ENCODE data around the gene DHDH. TPM values are rescaled to one million over a fixed set of nuclear protein-coding genes. Genes with fewer than 3 reads are reported as not detected.

Gene DHDH
- total and polyA plus RNA-seq, 2 of the 13 experiments (the other 11 are each of a cell fraction or from before 2014, with no cell fraction given) = 0.13 to 0.91 TPM

DNA sequence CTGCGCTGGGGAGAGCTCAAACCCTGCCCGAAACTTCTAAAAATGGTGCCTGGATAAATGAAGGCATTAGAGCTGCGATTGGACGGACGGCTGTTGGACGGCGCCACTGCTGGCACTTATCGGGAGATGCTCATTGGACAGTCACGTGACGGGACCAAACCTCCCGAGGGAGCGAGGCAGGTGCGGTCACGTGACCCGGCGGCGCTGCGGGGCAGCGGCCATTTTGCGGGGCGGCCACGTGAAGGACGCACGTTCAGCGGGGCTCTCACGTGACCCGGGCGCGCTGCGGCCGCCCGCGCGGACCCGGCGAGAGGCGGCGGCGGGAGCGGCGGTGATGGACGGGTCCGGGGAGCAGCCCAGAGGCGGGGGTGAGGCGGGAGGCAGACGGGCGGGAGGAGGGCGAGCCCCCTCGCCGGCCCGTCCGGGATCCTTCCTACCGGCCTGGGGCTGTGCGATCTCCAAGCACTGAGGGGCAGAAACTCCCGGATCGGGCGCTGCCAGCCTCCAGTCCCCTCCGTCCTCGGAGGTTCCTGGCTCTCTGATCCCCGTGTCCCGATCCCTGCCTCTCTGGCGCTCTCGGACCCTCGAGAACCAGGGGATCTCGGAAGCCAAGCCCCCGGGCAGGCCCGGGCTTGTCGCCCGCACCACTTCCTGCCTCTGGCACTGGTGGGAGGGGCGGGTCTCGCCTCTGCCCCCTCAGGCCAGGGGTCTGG, 21.3 kb downstream of the DHDH start, which contains the start of gene BAX (continued):
- TF ChIP-seq, protein P1, sequence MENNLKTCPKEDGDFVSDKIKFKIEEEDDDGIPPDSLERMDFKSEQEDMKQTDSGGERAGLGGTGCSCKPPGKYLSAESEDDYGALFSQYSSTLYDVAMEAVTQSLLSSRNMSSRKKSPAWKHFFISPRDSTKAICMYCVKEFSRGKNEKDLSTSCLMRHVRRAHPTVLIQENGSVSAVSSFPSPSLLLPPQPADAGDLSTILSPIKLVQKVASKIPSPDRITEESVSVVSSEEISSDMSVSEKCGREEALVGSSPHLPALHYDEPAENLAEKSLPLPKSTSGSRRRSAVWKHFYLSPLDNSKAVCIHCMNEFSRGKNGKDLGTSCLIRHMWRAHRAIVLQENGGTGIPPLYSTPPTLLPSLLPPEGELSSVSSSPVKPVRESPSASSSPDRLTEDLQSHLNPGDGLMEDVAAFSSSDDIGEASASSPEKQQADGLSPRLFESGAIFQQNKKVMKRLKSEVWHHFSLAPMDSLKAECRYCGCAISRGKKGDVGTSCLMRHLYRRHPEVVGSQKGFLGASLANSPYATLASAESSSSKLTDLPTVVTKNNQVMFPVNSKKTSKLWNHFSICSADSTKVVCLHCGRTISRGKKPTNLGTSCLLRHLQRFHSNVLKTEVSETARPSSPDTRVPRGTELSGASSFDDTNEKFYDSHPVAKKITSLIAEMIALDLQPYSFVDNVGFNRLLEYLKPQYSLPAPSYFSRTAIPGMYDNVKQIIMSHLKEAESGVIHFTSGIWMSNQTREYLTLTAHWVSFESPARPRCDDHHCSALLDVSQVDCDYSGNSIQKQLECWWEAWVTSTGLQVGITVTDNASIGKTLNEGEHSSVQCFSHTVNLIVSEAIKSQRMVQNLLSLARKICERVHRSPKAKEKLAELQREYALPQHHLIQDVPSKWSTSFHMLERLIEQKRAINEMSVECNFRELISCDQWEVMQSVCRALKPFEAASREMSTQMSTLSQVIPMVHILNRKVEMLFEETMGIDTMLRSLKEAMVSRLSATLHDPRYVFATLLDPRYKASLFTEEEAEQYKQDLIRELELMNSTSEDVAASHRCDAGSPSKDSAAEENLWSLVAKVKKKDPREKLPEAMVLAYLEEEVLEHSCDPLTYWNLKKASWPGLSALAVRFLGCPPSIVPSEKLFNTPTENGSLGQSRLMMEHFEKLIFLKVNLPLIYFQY (CRISPR knock-in tag; IDR thresholded peaks at IDR 0.05; ENCODE audit: borderline replicate concordance) = no peak; the same call in 1 of the 2 replicates
- TF ChIP-seq ZNF777 (CRISPR knock-in tag; IDR thresholded peaks at IDR 0.05) (peak; percentile 97), ARNT2 (CRISPR knock-in tag; IDR thresholded peaks at IDR 0.05; ENCODE audit: low read depth) (peak; percentile 69), WIZ (CRISPR knock-in tag; IDR thresholded peaks at IDR 0.05) (0 out of 2 replicates have a peak, but pooled peaks have one; percentile 14), HNF4G (IDR thresholded peaks at IDR 0.05; ENCODE audit: borderline replicate concordance, low read depth, low read length) (0 out of 2 replicates have a peak, but pooled peaks have one; percentile 39), HNF4G (CRISPR knock-in tag; IDR thresholded peaks at IDR 0.05; ENCODE audit: borderline replicate concordance, low read depth) (0 out of 2 replicates have a peak, but pooled peaks have one; percentile 21), ZSCAN20 (CRISPR knock-in tag; IDR thresholded peaks at IDR 0.05; ENCODE audit: borderline replicate concordance) (peak; percentile 43; the same call in 1 of the 2 replicates), TP53 (CRISPR knock-in tag; conservative IDR thresholded peaks at IDR 0.05) (peak; percentile 99), FOXK2 (IDR thresholded peaks at IDR 0.05) (no peak), GZF1 (CRISPR knock-in tag; IDR thresholded peaks at IDR 0.05) (no peak), HOXD1 (CRISPR knock-in tag; IDR thresholded peaks at IDR 0.05) (no peak; the same call in none of the 2 replicates), ZNF235 (CRISPR knock-in tag; IDR thresholded peaks at IDR 0.05; ENCODE audit: borderline replicate concordance) (peak; percentile 54; the same call in 1 of the 2 replicates)
- TF ChIP-seq, protein P2, sequence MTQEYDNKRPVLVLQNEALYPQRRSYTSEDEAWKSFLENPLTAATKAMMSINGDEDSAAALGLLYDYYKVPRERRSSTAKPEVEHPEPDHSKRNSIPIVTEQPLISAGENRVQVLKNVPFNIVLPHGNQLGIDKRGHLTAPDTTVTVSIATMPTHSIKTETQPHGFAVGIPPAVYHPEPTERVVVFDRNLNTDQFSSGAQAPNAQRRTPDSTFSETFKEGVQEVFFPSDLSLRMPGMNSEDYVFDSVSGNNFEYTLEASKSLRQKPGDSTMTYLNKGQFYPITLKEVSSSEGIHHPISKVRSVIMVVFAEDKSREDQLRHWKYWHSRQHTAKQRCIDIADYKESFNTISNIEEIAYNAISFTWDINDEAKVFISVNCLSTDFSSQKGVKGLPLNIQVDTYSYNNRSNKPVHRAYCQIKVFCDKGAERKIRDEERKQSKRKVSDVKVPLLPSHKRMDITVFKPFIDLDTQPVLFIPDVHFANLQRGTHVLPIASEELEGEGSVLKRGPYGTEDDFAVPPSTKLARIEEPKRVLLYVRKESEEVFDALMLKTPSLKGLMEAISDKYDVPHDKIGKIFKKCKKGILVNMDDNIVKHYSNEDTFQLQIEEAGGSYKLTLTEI (CRISPR knock-in tag; conservative IDR thresholded peaks at IDR 0.05) = no peak
- TF ChIP-seq, protein P3, sequence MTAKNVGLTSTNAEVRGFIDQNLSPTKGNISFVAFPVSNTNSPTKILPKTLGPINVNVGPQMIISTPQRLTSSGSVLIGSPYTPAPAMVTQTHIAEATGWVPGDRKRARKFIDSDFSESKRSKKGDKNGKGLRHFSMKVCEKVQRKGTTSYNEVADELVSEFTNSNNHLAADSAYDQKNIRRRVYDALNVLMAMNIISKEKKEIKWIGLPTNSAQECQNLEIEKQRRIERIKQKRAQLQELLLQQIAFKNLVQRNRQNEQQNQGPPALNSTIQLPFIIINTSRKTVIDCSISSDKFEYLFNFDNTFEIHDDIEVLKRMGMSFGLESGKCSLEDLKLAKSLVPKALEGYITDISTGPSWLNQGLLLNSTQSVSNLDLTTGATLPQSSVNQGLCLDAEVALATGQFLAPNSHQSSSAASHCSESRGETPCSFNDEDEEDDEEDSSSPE (CRISPR knock-in tag; IDR thresholded peaks at IDR 0.05) = peak; percentile 81
- TF ChIP-seq, protein P4, sequence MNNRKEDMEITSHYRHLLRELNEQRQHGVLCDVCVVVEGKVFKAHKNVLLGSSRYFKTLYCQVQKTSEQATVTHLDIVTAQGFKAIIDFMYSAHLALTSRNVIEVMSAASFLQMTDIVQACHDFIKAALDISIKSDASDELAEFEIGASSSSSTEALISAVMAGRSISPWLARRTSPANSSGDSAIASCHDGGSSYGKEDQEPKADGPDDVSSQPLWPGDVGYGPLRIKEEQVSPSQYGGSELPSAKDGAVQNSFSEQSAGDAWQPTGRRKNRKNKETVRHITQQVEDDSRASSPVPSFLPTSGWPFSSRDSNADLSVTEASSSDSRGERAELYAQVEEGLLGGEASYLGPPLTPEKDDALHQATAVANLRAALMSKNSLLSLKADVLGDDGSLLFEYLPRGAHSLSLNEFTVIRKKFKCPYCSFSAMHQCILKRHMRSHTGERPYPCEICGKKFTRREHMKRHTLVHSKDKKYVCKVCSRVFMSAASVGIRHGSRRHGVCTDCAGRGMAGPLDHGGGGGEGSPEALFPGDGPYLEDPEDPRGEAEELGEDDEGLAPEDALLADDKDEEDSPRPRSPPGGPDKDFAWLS (CRISPR knock-in tag; IDR thresholded peaks at IDR 0.05; ENCODE audit: borderline replicate concordance) = no peak
- TF ChIP-seq, protein P5, sequence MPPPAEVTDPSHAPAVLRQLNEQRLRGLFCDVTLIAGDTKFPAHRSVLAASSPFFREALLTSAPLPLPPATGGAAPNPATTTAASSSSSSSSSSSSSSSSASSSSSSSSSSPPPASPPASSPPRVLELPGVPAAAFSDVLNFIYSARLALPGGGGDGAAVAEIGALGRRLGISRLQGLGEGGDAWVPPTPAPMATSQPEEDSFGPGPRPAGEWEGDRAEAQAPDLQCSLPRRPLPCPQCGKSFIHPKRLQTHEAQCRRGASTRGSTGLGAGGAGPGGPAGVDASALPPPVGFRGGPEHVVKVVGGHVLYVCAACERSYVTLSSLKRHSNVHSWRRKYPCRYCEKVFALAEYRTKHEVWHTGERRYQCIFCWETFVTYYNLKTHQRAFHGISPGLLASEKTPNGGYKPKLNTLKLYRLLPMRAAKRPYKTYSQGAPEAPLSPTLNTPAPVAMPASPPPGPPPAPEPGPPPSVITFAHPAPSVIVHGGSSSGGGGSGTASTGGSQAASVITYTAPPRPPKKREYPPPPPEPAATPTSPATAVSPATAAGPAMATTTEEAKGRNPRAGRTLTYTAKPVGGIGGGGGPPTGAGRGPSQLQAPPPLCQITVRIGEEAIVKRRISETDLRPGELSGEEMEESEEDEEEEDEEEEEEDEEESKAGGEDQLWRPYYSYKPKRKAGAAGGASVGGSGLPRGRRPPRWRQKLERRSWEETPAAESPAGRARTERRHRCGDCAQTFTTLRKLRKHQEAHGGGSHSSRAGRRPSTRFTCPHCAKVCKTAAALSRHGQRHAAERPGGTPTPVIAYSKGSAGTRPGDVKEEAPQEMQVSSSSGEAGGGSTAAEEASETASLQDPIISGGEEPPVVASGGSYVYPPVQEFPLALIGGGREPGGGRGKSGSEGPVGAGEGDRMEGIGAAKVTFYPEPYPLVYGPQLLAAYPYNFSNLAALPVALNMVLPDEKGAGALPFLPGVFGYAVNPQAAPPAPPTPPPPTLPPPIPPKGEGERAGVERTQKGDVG (CRISPR knock-in tag; IDR thresholded peaks at IDR 0.05; ENCODE audit: borderline replicate concordance) = no peak
